PFSK-1 (cell line): Measurements from ENCODE around the gene SMAD3.

Experiments used
- POLR2AphosphoS5 ChIP-seq: IDR thresholded peaks from 2 replicates; pipeline ENCODE4 v1.6.1; 2012; ENCODE audit warnings: low read depth, mild to moderate bottlenecking, control low read depth, low read length, moderate library complexity
- SIN3A ChIP-seq: IDR thresholded peaks from 2 replicates; pipeline ENCODE4 v1.6.1; 2012; ENCODE audit warnings: mild to moderate bottlenecking, low read length, moderate library complexity, borderline replicate concordance; ENCODE audit not compliant: insufficient read depth
- TAF1 ChIP-seq: IDR thresholded peaks from 2 replicates; pipeline ENCODE4 v1.6.1; 2012; ENCODE audit warnings: low read length, control low read depth, borderline replicate concordance; ENCODE audit not compliant: insufficient read depth

DNA sequence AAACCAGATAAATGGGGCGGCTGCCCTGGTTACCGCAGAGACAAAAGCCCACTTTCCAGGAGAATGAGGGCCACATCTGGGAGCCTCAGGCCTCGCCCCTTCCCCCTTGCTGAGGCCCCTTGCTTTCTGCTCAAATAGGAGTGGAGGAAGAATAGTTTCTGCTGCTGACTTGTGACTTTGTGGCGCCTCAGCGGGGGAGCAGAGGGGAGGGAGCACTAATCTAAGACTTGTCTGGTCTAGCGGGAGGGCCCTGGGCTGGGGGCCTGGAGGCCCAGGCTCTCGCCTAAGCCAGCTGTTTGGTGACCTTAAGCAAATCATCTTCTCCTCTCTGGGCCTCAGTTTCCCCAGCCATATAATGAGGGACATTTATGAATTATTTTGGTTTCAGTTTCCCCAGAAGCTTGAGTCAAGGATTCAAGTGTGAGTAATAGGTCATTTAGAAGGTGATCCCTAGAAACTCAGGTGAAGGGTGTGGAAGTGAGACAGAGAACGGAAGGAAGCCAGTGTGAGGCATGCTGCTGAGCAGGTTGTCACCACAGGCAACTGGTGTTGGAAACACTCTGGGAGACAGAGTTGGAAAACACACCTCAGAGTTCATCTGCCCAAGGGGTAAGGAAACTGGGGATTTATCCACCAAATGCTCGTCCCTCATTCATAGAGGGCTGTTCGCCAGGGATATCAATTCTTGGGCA lies 25.9 kb upstream of the SMAD3 start:
- TF ChIP-seq TAF1 = no peak
- TF ChIP-seq POLR2AphosphoS5 = no peak
- no peak for TF ChIP-seq SIN3A
